CD4-positive, alpha-beta T cell treated with Interleukin-2 at 100 ng/mL for 4 hours (primary cell): ENCODE results near the gene RASSF7.
A peak's percentile ranks its signal among the peaks of the same experiment; 100 is the strongest.

ENCODE experiments used
- DNase-seq: peaks from one replicate; pipeline ENCODE4 v3.0.0-alpha.2; 2020; ENCODE audit warnings: low spot score

Gene RASSF7

GRCh38 chr11:610146-610801 lies 49.5 kb downstream of the RASSF7 start:
- DNase-seq = no peak

DNA sequence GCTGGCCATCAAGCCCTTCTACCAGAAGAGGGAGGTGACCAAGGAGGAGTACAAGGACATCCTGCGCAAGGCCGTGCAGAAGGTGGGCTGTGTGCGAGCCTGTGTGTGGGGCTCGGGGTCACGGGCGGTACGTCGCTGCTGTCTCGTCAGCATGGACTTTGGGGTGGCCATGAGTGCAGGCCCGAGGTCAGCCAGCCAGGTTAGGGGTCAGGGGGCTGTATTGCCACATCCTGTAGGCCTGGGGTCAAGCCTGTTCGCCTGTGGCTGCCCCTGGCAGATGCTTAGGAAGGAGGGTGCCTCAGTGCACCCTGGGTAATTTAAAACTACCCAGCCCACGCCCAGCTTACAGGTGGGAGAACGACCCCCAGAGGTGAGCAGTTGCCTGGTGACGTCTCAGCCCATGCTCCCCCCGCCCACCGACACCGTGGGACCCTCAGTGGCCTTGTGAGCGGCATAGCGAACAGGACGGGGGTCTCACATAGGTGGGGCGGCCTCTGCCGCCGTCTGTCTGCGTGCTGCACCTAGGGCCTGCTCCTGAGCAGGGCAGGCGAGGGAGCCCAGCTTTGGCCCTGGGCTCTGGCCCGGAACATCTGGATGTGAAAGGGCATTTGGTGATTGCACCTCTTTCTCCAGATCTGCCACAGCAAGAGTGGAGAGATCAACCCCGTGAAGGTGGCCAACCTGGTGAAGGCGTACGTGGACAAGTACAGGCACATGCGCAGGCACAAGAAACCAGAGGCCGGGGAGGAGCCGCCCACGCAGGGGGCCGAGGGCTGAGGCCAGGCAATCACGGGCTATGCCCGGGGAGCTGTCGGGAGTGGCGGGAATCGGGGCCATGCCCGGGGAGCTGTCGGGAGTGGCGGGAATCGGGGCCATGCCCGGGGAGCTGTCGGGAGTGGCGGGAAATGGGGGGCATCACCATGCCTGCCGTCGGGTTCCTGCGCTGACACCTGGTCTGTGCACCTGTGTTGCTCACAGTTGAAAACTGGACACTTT lies 50.5 kb downstream of the RASSF7 start:
- DNase-seq = no peak

- no peak for DNase-seq
These were observed 51.6 kb downstream of the RASSF7 start for GRCh38 chr11:612201-612960.

DNA sequence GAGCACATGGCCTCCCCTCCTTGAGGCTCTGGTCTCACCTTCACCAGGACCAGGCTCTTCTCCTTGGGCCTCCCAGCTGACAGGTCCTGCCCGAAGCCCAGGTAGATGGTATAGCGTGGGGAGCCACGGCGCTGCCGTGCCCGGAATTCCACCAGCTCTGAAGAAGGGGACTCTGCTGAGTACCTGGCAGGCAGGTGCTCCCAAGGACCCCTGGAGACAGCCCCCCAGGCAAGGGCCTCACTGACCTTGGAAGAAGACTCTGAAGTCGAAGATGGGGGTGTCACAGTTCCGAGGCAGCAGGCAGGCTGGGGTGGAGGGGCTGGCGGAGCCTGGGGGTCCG lies 52.2 kb downstream of the RASSF7 start:
- no peak for DNase-seq

- DNase-seq = peak; percentile 67
These were observed 52.7 kb downstream of the RASSF7 start for GRCh38 chr11:613369-613968.
